NT2/D1 (cell line): Measurements from ENCODE around the gene NCOR1.

Experiments used
- SUZ12 ChIP-seq: IDR thresholded peaks from 2 replicates; pipeline ENCODE4 v1.6.1; 2011; ENCODE audit not compliant: insufficient read length, insufficient read depth; ENCODE audit errors: extremely low read depth
- YY1 ChIP-seq: IDR thresholded peaks from 2 replicates; pipeline ENCODE4 v1.6.1; 2011; ENCODE audit not compliant: insufficient read length, insufficient read depth
- ZNF274 ChIP-seq: IDR thresholded peaks from 2 replicates; pipeline ENCODE4 v1.6.1; 2011; ENCODE audit warnings: mild to moderate bottlenecking, low read depth, low read length

DNA sequence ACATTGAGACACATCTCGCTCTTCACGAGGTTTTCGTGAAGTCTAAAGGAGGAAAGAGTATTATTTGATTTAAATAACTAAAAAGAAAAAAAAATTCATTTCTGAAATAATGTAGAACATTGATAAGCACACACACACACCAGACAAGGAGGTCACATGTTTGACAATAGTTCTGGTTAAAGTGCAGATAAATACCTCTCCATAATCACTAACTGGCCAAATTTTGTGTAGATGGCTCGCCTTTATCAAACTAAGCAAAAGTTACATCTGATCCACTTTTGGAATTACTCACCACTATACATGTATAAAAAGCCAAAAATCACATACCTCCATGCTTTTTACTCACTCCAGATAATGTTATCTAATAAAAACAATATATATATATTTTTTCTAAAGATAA, 106.5 kb downstream of the NCOR1 start:
- TF ChIP-seq SUZ12: no peak
- TF ChIP-seq YY1: no peak
- no peak for TF ChIP-seq ZNF274
